Endometrial microvascular endothelial cells (primary cell): ENCODE data around the gene ARNT2. TPM values are rescaled to one million over a fixed set of nuclear protein-coding genes. Genes with fewer than 3 reads are reported as not detected.

Source experiments
- in situ Hi-C: cut with HindIII; loops from 2 replicates; pipeline ENCODE4 v1.10.0; 2017; ENCODE audit warnings: low sequenced_read_pairs, low pct_unique_long_range_greater_than_20kb; ENCODE audit errors: inconsistent ontology term
- total RNA-seq: library from RNA; depleted of rRNA; stranded (reverse); fragments of >200 nt; gene quantifications from one replicate; pipeline ENCODE4 v1.2.3, GENCODE V29; 2015; ENCODE audit errors: inconsistent ontology term

Gene ARNT2
- total RNA-seq, 1 donor from 2014 or later = not detected

DNA sequence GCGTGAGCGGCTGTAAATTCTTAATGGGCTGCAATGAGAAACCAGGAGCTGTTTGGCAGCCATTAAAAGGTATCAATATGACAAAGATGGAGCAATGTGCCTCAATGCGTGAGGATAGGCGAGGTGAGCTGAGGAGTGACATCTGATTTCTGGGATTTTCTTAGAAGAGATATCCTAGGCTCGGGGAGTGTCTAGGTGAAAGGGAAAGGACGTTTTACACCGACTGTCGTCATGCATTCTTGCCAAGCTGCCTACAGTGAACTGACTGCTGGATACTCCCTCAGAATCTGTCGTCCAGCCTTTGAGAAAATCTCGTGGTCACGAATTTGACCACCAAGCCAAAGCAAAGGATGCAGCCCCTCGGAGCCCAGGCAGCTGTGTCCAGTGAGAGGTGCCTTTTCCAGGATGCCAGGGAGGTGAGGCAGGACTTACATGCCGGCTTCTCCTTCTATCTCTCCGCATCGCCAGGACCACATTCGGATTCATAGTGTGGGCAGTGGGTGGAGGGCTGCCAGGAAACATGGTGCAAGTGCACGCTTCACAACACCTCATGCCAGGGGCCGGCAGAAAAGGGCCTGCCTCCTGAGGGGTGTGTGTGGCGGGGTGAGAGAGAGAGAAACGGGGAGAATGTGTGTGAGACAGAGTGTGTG is 210.7 kb downstream of the ARNT2 start:
- in situ Hi-C loops = no loop called here

DNA sequence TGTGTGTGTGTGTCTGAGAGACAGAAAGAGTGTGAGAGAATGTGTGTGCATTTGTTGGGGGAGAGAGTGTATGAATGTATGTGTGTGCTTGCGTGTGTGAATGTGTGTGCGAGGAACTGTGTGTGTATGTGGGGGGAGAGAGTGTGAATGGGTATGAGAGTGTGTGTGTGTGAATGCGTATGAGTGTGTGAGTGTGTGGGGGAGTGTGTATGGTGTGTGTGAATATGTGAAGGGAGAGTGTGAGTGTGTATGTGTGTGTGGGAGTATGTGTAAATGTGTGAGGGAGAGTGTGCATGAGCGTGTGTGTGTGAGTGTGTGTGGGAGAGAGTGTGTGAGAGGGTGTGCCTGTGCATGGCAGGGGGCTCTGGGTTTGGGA is 211.2 kb downstream of the ARNT2 start:
- in situ Hi-C loops = no loop called here

DNA sequence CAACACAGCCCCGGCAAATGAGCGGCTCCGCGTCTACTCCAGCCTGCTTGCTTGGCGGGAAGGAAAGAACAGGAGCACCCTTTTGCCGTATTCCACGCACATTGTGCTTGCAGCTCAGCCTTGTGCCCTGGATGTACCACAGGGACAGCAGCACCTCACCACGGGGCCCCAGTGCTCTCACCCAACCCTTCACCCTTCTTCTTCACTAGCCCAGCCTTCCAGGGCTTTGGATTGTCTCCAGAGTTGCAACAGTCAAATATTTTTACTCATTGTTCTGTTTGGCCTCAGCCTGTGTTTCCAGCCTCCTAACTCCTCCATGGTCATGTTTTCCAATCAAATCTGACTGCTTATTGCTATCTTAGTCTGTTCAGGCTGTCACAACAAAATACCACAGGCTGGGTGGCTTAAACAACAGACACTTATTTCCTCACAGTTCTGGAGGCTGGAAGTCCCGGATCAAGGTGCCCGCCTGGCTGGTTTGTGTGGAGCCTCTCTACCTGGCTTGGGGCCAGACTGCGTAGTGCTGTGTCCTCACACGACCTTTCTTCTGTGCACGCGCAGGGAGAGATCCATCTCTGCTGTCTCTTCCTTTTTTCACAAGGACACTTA is 211.7 kb downstream of the ARNT2 start:
- in situ Hi-C loops = no loop called here

DNA sequence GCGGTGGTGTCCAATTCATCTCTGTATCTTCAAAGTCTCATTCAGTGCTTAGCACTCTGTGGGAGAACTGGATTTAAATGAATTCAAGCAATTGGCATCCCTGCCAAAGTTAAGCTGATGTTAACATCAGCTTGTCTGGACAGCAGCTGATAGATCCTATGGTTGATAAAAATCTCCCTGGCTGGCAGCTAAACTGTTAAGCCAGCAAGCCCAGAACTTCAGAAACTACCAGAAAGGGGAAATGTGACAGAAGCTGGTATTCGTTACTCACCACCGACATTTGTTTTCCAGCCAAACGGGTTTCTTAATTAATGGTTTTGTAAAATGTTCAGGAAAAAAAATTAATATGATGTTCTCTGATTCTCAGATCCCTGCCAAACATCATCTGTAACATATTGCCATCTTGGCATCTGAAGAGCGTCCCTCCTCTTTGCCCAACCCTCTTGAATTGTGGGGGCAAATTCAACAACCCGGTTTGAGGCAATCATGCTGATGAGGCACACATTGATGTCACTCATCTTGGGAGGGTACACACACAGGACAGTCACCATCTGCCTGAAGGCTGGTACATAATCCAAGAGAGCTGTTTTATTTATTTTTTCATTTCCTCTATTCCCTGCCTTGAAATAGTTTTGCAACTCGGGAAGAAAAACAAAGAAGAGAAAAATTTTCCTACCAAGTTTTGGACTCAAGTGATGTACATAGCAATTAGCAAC is 214.7 kb downstream of the ARNT2 start:
- in situ Hi-C loops = no loop called here

DNA sequence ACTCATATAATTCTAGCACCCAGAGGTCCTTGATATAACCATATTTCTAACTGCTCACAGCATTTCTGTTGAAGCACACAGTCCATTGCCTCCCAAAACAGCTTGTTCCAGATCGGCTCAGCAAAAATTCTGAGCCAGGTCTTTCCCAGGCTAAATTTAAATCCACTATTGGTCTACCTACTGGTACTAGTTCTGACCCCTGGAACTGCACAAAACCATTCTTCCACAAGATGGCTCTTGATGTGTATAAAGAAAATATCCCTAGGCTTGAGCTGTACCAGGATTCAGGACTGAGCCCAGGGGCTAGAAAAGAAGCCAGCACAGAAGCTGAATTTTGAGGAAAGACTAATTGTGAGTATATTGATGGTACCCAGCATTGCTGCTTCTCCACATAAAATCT is 215.5 kb downstream of the ARNT2 start:
- in situ Hi-C loops = no loop called here

DNA sequence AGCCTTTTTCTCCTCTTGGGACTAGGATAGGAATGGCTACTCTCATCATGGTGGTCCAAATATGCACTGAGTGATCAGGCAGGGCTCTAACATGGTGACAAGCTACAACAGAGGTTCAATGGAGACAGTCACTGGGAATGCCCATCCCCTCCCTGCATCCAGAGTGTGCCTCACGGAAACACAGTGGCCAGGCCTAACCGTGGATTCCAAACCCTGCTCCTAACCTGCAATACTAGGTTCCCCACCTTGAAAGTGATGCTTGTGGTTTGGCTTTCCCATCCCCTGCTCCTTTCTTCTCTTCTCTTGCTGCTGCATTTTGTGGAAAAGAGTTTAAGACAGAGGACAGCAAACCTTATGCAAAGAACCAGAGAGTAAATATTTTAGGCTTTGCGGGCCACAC is 216.0 kb downstream of the ARNT2 start:
- in situ Hi-C loops = no loop called here

DNA sequence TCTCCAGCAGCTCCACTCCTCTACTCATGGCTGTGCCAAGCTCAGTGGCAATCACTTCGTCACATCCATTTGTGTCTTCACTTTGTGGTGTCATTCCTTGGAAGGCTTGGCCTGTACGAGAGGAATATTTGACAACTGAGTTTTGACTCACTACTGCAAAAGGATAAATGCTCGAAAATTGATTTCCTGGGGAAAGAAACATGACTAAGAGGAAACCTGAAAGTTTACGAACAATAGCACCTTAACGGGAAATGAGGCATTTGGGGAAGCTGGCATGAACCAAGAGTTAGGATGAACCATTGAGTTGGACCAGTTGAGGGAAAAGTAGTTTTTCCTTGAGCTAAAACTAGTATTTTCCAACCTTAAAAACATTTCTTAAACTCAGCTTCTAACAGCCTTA is 216.7 kb downstream of the ARNT2 start:
- in situ Hi-C loops = no loop called here

DNA sequence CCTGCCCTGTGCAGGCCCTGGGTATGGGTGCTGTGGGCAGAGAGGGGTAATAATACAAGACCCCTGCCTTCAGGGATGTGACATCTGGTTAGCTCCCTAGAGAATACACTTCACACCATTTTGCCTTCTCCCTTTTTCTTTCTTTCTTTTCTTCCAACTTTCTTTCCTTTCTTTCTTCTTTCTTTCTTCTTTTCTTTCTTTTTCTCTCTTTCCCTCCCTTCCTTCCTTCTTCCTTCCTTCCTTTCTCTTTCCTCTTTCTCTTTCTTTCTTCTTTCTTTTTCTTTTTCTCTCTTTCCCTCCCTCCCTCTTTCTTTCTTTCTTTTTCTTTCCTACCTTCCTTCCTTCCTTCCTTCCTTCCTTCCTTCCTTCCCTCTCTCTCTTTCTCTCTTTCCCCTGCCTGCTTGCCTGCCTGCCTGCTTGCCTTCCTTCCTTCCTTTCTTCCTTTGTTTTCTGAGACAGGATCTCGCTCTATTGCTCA is 222.5 kb downstream of the ARNT2 start:
- in situ Hi-C loops = no loop called here

DNA sequence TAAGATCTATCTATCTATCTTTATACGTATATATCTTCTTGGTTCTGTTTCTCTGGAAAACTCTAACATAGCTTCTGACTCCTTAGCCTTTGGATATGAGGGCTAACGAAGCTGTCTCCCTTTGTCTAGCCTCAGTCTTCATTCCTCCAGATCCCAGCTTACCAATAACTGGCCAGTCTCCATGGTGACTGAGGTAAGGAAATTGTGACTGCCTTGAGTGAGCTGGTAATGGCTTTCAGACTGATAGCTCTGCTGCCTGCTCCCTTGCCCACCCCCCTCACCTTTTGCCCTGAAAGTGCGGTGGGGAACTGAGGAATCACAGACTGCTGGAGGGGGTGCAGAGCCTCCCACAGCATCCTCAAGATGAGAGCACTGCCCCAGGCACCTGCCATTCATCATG is 225.2 kb downstream of the ARNT2 start:
- in situ Hi-C loops = no loop called here

DNA sequence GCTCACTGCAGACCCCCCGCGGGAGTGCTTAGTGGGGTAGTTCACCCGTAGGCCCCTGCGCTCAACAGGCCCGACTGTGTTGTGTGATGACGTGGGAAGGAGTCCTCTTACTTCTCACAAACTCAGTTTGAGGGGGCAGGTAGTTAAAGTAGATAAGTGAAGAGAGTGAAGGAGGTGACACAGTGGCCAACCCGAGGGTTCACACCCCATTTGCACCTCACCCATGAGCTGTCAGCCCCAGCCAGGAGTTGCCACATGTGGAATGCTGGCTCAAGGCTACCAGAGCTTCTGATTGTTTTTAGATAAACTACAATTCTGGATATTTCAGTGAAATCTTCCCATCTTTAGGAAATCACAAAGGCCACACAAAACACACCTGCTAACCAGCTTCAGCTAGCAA is 226.8 kb downstream of the ARNT2 start:
- in situ Hi-C loops = no loop called here

DNA sequence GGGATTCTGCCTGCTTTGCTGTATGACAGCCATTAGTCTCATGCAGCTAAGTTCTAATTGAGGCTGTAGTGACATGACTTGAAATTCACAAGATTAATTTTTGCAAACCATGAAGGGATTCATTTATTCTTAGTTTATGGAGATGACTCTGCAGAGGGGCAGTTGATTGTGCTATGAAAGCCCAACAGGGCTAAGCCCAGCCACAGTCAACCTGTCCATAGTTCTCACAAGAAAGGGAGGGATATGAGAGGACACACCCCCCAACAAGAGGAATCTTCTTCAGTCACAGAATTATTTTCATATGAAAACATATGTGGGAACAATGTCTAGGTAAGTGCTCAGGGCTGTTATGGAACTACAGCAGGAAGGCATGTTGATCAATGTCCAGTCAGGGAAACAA is 229.0 kb downstream of the ARNT2 start:
- in situ Hi-C loops = no loop called here

DNA sequence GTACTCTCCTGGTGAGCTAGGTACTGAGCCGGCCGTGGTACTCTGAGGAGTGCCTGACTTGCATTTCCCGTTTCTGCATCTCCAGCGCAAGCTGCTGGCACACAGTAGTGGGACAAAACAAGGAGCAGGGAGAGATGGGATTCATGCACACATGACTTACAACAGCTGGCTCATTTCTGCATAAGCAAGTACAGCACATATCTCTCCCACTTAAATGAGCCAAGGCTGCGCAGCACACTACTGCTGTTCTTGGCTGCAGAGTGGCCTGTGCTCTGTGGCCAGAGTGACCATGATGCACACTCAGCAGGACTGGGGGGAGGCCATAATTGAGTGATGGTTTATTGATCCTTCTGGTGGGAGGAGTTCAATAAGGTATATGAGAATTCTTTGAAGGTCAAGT is 231.8 kb downstream of the ARNT2 start:
- in situ Hi-C loops = no loop called here

DNA sequence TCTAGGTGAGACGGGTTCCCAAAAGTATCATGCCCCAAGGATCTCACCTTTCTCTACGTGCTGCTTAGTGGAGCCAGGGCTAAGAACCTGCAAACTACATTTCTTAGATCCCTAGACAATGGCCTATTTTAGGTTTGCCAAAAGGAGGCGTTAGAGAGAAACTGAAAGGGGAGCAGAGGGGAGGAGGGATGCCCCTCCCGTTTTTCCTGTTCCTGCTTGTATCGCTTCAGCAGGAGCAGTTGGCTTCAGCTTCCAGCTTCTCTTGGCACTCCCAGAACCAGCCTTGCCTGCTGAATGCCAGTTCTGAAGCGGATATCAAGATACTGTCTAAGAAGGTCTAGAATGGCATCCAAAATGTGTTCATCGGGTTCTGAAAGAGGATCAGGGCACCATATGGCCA is 232.5 kb downstream of the ARNT2 start:
- in situ Hi-C loops = no loop called here

DNA sequence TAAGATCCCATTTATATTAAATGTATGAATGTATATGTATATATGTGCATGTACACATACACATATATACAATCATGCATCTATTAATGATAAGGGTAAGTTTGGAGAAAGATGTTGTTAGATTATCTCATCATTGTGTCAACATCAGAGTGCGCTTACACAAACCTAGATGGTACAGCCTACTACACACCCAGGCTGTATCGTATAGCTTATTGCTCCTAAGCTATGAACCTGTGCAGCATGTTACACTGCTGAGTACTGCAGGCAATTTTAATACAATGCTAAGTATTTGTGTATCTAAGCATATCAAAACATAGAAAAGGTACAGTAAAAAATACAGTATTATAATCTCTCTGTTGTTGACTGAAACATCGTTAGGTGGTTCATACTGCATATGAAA is 233.6 kb downstream of the ARNT2 start:
- in situ Hi-C loops = no loop called here

DNA sequence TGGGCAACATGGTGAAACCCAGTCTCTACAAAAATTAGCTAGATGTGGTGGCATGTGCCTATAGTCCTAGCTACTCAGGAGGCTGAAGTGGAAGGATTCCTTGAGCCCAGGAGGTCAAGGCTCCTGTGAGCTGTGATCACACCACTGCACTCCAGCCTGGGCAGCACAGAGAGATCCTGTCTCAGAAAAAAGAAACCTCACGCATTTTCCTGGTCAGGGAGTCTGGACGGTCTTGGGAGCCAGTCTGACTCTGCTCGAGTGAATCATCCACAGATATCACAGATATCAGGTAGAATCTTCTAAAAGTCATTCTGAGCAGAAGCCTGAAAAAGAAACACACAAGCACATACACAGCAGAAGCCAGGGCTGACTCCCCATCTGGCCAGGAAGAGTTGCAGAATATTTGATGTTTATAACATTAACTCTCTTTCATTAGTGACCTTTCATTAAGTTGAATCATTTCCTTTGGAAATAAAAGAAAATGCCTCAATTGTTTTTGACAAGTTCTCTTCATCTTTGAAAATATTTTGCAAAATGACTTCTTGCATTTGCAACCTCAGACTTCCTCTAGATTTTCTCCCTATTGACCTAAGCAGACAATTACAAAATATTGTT is 234.5 kb downstream of the ARNT2 start:
- in situ Hi-C loops = no loop called here

DNA sequence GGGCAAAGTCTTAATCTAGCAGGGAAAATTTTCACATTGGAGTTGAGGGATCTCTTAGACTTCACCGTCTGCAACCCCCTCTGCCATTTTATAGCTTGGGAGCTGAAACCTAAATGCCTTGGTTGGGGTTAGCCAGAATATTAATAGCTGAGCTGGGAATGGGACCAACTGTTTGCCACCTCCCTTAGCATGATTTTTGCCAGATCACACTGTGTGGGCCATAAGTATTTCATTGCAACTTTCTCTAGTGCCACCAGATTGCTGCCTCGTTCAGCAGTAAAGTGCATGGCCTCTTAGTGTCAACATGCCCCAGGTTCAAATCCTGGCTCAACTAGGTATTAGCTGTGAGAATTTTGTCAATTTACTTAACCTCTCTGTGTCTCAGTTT is 235.0 kb downstream of the ARNT2 start:
- in situ Hi-C loops = no loop called here

DNA sequence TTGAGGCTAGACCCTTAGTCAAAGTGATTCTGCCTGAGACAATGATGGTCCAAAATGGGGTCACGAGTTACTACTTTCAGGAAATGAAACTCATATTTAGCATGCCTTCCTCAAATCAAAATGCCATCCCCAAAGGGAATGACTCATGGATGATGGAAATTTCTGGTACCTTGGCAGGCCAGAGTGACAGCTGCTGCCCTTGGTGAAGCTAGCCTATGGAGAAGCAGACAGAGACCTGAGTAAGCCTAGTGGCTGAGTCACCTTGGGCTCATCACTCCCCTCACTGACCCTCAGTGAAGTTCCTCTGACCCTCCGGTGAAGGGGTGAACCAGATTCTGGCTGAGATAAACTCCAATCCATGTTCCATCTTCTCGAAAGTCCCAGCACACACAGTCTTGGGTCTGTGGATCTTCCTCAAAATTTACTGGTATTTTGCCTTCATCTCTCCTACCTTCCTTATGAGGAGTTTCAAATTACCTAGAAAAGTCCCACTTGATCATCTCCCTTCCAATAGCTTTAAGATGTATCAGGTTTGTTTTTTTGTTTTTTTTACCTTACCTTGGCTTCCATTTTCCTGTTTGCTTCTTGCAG is 236.4 kb downstream of the ARNT2 start:
- in situ Hi-C loops = no loop called here

DNA sequence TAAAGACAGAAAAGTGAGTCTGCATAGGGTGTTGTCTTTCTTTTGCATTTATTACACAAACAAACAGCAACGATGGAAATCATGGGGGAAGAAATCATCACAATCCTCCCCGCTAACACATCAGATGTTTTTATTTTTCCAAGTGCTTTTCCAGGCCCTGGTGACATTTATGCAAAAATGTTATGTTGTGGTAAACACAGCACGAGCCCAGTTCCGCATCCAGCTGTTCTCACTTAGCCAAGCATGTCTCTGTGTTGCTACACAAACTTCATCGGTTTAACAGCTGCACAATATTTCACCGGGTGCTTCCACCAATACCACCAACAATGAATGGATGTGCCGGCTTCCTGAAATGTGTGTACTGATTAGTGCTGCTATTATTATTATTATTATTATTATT is 237.2 kb downstream of the ARNT2 start:
- in situ Hi-C loops = no loop called here

DNA sequence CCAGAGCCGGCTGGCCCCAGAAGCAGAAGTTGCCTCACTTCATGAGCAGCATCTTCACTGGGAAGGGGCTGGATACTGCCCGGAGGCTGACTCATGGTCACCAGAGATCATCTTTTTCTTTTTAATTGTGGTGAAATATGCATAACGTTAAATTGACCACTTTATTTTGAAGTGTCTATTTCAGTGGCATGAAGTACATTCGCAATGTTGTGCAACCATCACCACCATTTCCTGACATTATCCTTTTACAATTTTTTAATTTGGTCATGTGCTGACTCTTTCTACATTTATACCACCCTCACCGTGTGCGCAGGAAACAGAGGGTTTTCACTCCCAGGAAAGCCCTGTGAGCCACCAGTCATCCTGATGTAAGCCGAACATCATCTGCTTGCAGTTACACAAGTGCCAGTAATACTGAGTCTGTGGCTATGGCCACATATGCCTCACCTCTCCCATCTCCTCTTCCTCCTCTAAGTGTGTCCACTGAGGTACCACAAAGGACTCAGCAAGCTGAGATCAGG is 239.3 kb downstream of the ARNT2 start:
- in situ Hi-C loops = no loop called here
